Neural cell (in vitro differentiated cells): Measurements from ENCODE around the gene MGAT2. TPM values are rescaled to one million over a fixed set of nuclear protein-coding genes. Genes with fewer than 3 reads are reported as not detected.

Experiments used
- H2AFZ ChIP-seq: fragments of 200-600, 300-800 bp; sonication (generic), shearing (Covaris generic); 2 replicates; pipeline ENCODE4 v1.6.0; 2014; ENCODE audit warnings: low read depth, mild to moderate bottlenecking, antibody characterized with exemption, low read length, moderate library complexity
- H3F3A ChIP-seq: fragments of 200-600 bp; shearing (Covaris generic); 2 replicates; pipeline ENCODE4 v1.6.1; 2016; ENCODE audit warnings: mild to moderate bottlenecking, moderate library complexity, mixed read lengths, antibody characterized with exemption, low read length; ENCODE audit not compliant: insufficient read depth, poor library complexity, severe bottlenecking
- H3K27ac ChIP-seq: fragments of 200-600, 300-800 bp; sonication (generic), shearing (Covaris generic); 2 replicates; pipeline ENCODE4 v1.5.1; 2014; ENCODE audit warnings: mild to moderate bottlenecking, low read length, moderate library complexity
- H3K27me3 ChIP-seq: fragments of 300-800, 200-600 bp; sonication (generic), shearing (Covaris generic); 2 replicates; pipeline ENCODE4 v1.6.0; 2014; ENCODE audit warnings: mild to moderate bottlenecking, low read depth, low read length, moderate library complexity; ENCODE audit not compliant: insufficient read depth
- H3K36me3 ChIP-seq: fragments of 300-800, 200-600 bp; sonication (generic), shearing (Covaris generic); 2 replicates; pipeline ENCODE4 v1.5.1; 2014; ENCODE audit warnings: mild to moderate bottlenecking, antibody characterized with exemption, low read length, moderate library complexity; ENCODE audit not compliant: insufficient read depth
- H3K4me2 ChIP-seq: fragments of 300-800, 200-600 bp; sonication (generic), shearing (Covaris generic); 2 replicates; pipeline ENCODE4 v1.6.0; 2014; ENCODE audit warnings: mild to moderate bottlenecking, low read length
- H3K4me3 ChIP-seq: fragments of 300-800, 200-600 bp; sonication (generic), shearing (Covaris generic); 2 replicates; pipeline ENCODE4 v1.5.1; 2014; ENCODE audit warnings: mild to moderate bottlenecking, low read length, moderate library complexity
- H3K79me2 ChIP-seq: fragments of 200-600 bp; shearing (Covaris generic); replicated peaks from 2 replicates; pipeline ENCODE4 v1.6.0; 2014; ENCODE audit warnings: mild to moderate bottlenecking, low read length, moderate library complexity; ENCODE audit not compliant: insufficient read depth
- H3K9ac ChIP-seq: fragments of 300-800, 200-600 bp; sonication (generic), shearing (Covaris generic); 2 replicates; pipeline ENCODE4 v1.6.1; 2016; ENCODE audit warnings: mild to moderate bottlenecking, low read length, mixed read lengths
- H3K9me2 ChIP-seq: fragments of 200-600 bp; shearing (Covaris generic); 2 replicates; pipeline ENCODE4 v1.6.1; 2016; ENCODE audit warnings: mild to moderate bottlenecking, low read length, mixed read lengths; ENCODE audit not compliant: insufficient read depth
- H3K9me3 ChIP-seq: fragments of 200-600, 300-800 bp; sonication (generic), shearing (Covaris generic); 2 replicates; pipeline ENCODE4 v1.6.1; 2016; ENCODE audit warnings: mild to moderate bottlenecking, mixed run types, low read length, moderate library complexity, mixed read lengths
- H4K20me1 ChIP-seq: fragments of 200-600 bp; shearing (Covaris generic); 2 replicates; pipeline ENCODE4 v1.6.1; 2016; ENCODE audit warnings: mild to moderate bottlenecking, mixed run types; ENCODE audit not compliant: insufficient read depth
- CTCF ChIP-seq: fragments of 450-650 bp; IDR thresholded peaks from 2 replicates; pipeline ENCODE4 v1.5.1; 2014; ENCODE audit warnings: antibody characterized with exemption, mild to moderate bottlenecking, moderate library complexity; ENCODE audit not compliant: poor library complexity, severe bottlenecking
- EP300 ChIP-seq: fragments of 450-650 bp; conservative IDR thresholded peaks from 2 replicates; pipeline ENCODE4 v1.6.1; 2014; ENCODE audit warnings: antibody characterized with exemption, mild to moderate bottlenecking, moderate library complexity; ENCODE audit not compliant: poor library complexity, severe bottlenecking
- EZH2 ChIP-seq: fragments of 200-600, 300-800 bp; shearing (Covaris generic), sonication (generic); IDR thresholded peaks from 2 replicates; pipeline ENCODE4 v1.6.1; 2014; ENCODE audit warnings: antibody characterized with exemption, low read length, borderline replicate concordance, mild to moderate bottlenecking; ENCODE audit not compliant: insufficient read depth, poor library complexity, severe bottlenecking
- MXI1 ChIP-seq: fragments of 450-650 bp; conservative IDR thresholded peaks from 2 replicates; pipeline ENCODE4 v1.6.1; 2014; ENCODE audit warnings: antibody characterized with exemption, mild to moderate bottlenecking; ENCODE audit not compliant: poor library complexity, severe bottlenecking
- POLR2AphosphoS5 ChIP-seq: IDR thresholded peaks from 2 replicates; pipeline ENCODE4 v1.6.1; 2012
- RAD21 ChIP-seq: fragments of 450-650 bp; conservative IDR thresholded peaks from 2 replicates; pipeline ENCODE4 v1.6.1; 2014; ENCODE audit warnings: antibody characterized with exemption, mild to moderate bottlenecking, moderate library complexity
- REST ChIP-seq: IDR thresholded peaks from 2 replicates; pipeline ENCODE4 v1.6.1; 2012; ENCODE audit warnings: borderline replicate concordance
- SMC3 ChIP-seq: fragments of 450-650 bp; conservative IDR thresholded peaks from 2 replicates; pipeline ENCODE4 v1.6.1; 2014; ENCODE audit warnings: antibody characterized with exemption, mild to moderate bottlenecking, moderate library complexity; ENCODE audit not compliant: poor library complexity
- TAF1 ChIP-seq: IDR thresholded peaks from 2 replicates; pipeline ENCODE4 v1.6.1; 2012; ENCODE audit warnings: low read depth
- polyA plus RNA-seq: library from polyadenylated mRNA; depleted of rRNA; stranded (reverse); fragments of >200 nt; gene quantifications from 2 replicates; pipeline ENCODE4 v1.2.3, GENCODE V29; 2014

The MGAT2 gene
- polyA plus RNA-seq, 1 donor from 2014 or later, result 24.7 TPM

- TF ChIP-seq SMC3 (peak; percentile 58), RAD21 (peak; percentile 42), POLR2AphosphoS5 (peak; percentile 64), EP300 (peak; percentile 72), TAF1 (peak; percentile 37), CTCF (peak; percentile 35), REST (peak; percentile 74), EZH2 (no peak), MXI1 (peak; percentile 92)
- H4K20me1 ChIP-seq, result no peaks in the 10 kb centered on the region
- peak within 1 kb of the TSS; percentile 80 for H3K4me2 ChIP-seq
- no peaks in the 10 kb centered on the region for H3K36me3 ChIP-seq
- no peaks in the 10 kb centered on the region for H3K27me3 ChIP-seq
- peak within 1 kb of the TSS; percentile 98 for H3K4me3 ChIP-seq
- peak within 1 kb of the TSS; percentile 81 for H3K9ac ChIP-seq
- H3F3A ChIP-seq, result no peaks in the 10 kb centered on the region
- no peaks in the 10 kb centered on the region for H3K9me3 ChIP-seq
- H2AFZ ChIP-seq, result peak within 1 kb of the TSS; percentile 91
- no peaks in the 10 kb centered on the region for H3K79me2 ChIP-seq
- no peaks in the 10 kb centered on the region for H3K9me2 ChIP-seq
- peak within 1 kb of the TSS; percentile 84 for H3K27ac ChIP-seq
Observed at GRCh38 chr14:49598485-49599300, 21.9 kb upstream of the MGAT2 start, which contains the start of gene LRR1. Gene LRR1 (plus strand): TSS chr14:49598940. CDS start chr14:49599021, 81 bp downstream.

- no peaks in the 10 kb centered on the region for H4K20me1 ChIP-seq
- no peak overlapping the region for H3K4me3 ChIP-seq
- no peak overlapping the region for H3K4me2 ChIP-seq
- H3K27ac ChIP-seq, result no peak overlapping the region
- H3K9ac ChIP-seq, result no peak overlapping the region
- TF ChIP-seq SMC3 (no peak), MXI1 (no peak), CTCF (no peak), POLR2AphosphoS5 (no peak), RAD21 (no peak), EP300 (no peak)
- H3K27me3 ChIP-seq, result no peaks in the 10 kb centered on the region
- no peak overlapping the region for H2AFZ ChIP-seq
- H3K36me3 ChIP-seq, result no peaks in the 10 kb centered on the region
- H3K79me2 ChIP-seq, result no peaks in the 10 kb centered on the region
- no peaks in the 10 kb centered on the region for H3K9me3 ChIP-seq
- H3F3A ChIP-seq, result no peaks in the 10 kb centered on the region
- no peaks in the 10 kb centered on the region for H3K9me2 ChIP-seq
Observed at GRCh38 chr14:49607583-49607982, 13.0 kb upstream of the MGAT2 start.
